GM20431 (cell line): ENCODE data around the gene MBOAT7.

Experiments used
- in situ Hi-C: fragments of 300-500 bp; cut with MseI, MboI; formaldehyde crosslinking; loops from one replicate; pipeline ENCODE4 v1.15.0; 2020; ENCODE audit warnings: low sequenced_read_pairs; ENCODE audit not compliant: unreplicated experiment

Gene MBOAT7

GRCh38 chr19:54149021-54149812 lies 40.2 kb downstream of the MBOAT7 start:
- in situ Hi-C loops = no loop called here

- in situ Hi-C loops = no loop called here
Observed at GRCh38 chr19:54148158-54148557, 41.2 kb downstream of the MBOAT7 start.

GRCh38 chr19:54147676-54148075 lies 41.7 kb downstream of the MBOAT7 start:
- in situ Hi-C loops = no loop called here

- in situ Hi-C loops = no loop called here
Observed at GRCh38 chr19:54145541-54146158, 43.7 kb downstream of the MBOAT7 start.

GRCh38 chr19:54142166-54142780 lies 47.1 kb downstream of the MBOAT7 start:
- in situ Hi-C loops = no loop called here

- in situ Hi-C loops = no loop called here
Observed at GRCh38 chr19:54141356-54141755, 48.0 kb downstream of the MBOAT7 start.

GRCh38 chr19:54138489-54139256 lies 50.7 kb downstream of the MBOAT7 start:
- in situ Hi-C loops = no loop called here

GRCh38 chr19:54137699-54138488 lies 51.5 kb downstream of the MBOAT7 start, which contains the start of gene CNOT3:
TSS of gene CNOT3 (plus strand) at chr19:54137762. CDS start at chr19:54142979, 5,217 bp downstream.
- in situ Hi-C loops = no loop called here

GRCh38 chr19:54136864-54137698 lies 52.3 kb downstream of the MBOAT7 start:
- in situ Hi-C loops = no loop called here

GRCh38 chr19:54136086-54136863 lies 53.1 kb downstream of the MBOAT7 start:
- in situ Hi-C loops = no loop called here

GRCh38 chr19:54133957-54134590 lies 55.3 kb downstream of the MBOAT7 start:
- in situ Hi-C loops = no loop called here

- in situ Hi-C loops = no loop called here
Observed at GRCh38 chr19:54133312-54133956, 55.9 kb downstream of the MBOAT7 start.

- in situ Hi-C loops = no loop called here
Observed at GRCh38 chr19:54129617-54129996, 59.8 kb downstream of the MBOAT7 start.

GRCh38 chr19:54128796-54129616 lies 60.4 kb downstream of the MBOAT7 start:
- in situ Hi-C loops = no loop called here

- in situ Hi-C loops = no loop called here
Observed at GRCh38 chr19:54128441-54128725, 61.0 kb downstream of the MBOAT7 start.

GRCh38 chr19:54127688-54128440 lies 61.5 kb downstream of the MBOAT7 start:
- in situ Hi-C loops = no loop called here
